B cell (primary cell): ENCODE data around the gene KLHL17. TPM values are rescaled to one million over a fixed set of nuclear protein-coding genes. Genes with fewer than 3 reads are reported as not detected.

ENCODE experiments used
- ATAC-seq: fragments of 200-7000 bp; cut with Tn5 transposase; one replicate; pipeline ENCODE4 v1.10.0; 2021; ENCODE audit warnings: low read depth, mild to moderate bottlenecking, moderate number of reproducible peaks, moderate library complexity
- CTCF ChIA-PET: fragments of 350-600 bp; sonication (Branson Sonifier 250); formaldehyde crosslinking; loops from one replicate; lab custom pipeline; 2021; ENCODE audit warnings: antibody characterized with exemption, inconsistent platforms; lab: Charles Lee
- POLR2A ChIA-PET: fragments of 350-600 bp; sonication (Branson Sonifier 250); formaldehyde crosslinking; loops from one replicate; lab custom pipeline; 2021; ENCODE audit warnings: antibody characterized with exemption; lab: Charles Lee
- DNase-seq: peaks from one replicate; pipeline ENCODE4 v3.0.0; 2013
- H2AFZ ChIP-seq: 2 replicates; pipeline ENCODE4 v1.6.1; 2012; ENCODE audit warnings: mild to moderate bottlenecking, low read depth, low read length; ENCODE audit not compliant: insufficient read depth, poor library complexity, severe bottlenecking
- H3K27ac ChIP-seq, 2 donors: 1 replicate in 1 of 2; 2 replicates in 1 of 2; pipeline ENCODE4 v1.5.1; 2012 to 2013; ENCODE audit warnings: low read length in 2 of 2, mild to moderate bottlenecking in 2 of 2, moderate library complexity in 1 of 2
- H3K27me3 ChIP-seq, 4 experiments: fragments of 200-600 bp in 1 of 4; sonication (generic) in 1 of 4; replicated peaks in 1 of 4; 1 replicate in 2 of 4; 2 replicates in 2 of 4; pipeline versions ENCODE4 v1.6.1 to v1.7.0; 2013 to 2016; ENCODE audit warnings: low read length in 3 of 4, mild to moderate bottlenecking in 2 of 4, mixed read lengths in 1 of 4, moderate library complexity in 1 of 4; ENCODE audit not compliant: insufficient read depth in 4 of 4, control insufficient read depth in 3 of 4; ENCODE audit errors: control extremely low read depth in 1 of 4
- H3K36me3 ChIP-seq, 2 experiments: replicated peaks in 1 of 2; 1 replicate in 1 of 2; 2 replicates in 1 of 2; pipeline versions ENCODE4 v1.6.1 to v1.7.1; 2013; ENCODE audit warnings: low read length in 1 of 2; ENCODE audit not compliant: insufficient read depth in 2 of 2, control insufficient read depth in 1 of 2; ENCODE audit errors: control extremely low read depth in 1 of 2, extremely low read depth in 1 of 2
- H3K4me1 ChIP-seq, 2 donors: fragments of 200-600 bp in 1 of 2; sonication (generic) in 1 of 2; 1 replicate in 1 of 2; 2 replicates in 1 of 2; pipeline versions ENCODE4 v1.5.1 to v1.6.1; 2013 to 2017; ENCODE audit warnings: low read length in 2 of 2; ENCODE audit not compliant: control insufficient read depth in 2 of 2, insufficient read depth in 2 of 2
- H3K4me2 ChIP-seq: replicated peaks from 2 replicates; pipeline ENCODE3; 2012; ENCODE audit warnings: mild to moderate bottlenecking, low read depth, low read length; ENCODE audit not compliant: poor library complexity, severe bottlenecking
- H3K4me3 ChIP-seq, 5 experiments: fragments of 200-600 bp in 1 of 5; sonication (generic) in 1 of 5; 1 replicate in 3 of 5; 2 replicates in 2 of 5; pipeline versions ENCODE4 v1.5.1 to v1.7.0; 2011 to 2016; ENCODE audit warnings: low read length in 4 of 5, mild to moderate bottlenecking in 4 of 5, low read depth in 2 of 5, control low read depth in 1 of 5, moderate library complexity in 1 of 5; ENCODE audit not compliant: insufficient read depth in 1 of 5; ENCODE audit errors: control extremely low read depth in 1 of 5, extremely low read depth in 1 of 5
- H3K79me2 ChIP-seq: fragments of 200-600 bp; sonication (generic); one replicate; pipeline ENCODE4 v1.6.0; 2016; ENCODE audit warnings: low read length; ENCODE audit not compliant: control insufficient read depth, insufficient read depth
- H3K9ac ChIP-seq: fragments of 200-600 bp; sonication (generic); 2 replicates; pipeline ENCODE4 v1.6.1; 2017; ENCODE audit warnings: mild to moderate bottlenecking, low read length, moderate library complexity
- H3K9me3 ChIP-seq, 3 donors: one replicate each; pipeline versions ENCODE4 v1.6.1 to v1.7.1; 2013; ENCODE audit warnings: low read length in 2 of 3; ENCODE audit not compliant: control insufficient read depth in 2 of 3, insufficient read depth in 1 of 3; ENCODE audit errors: control extremely low read depth in 1 of 3
- H4K20me1 ChIP-seq: 2 replicates; pipeline ENCODE4 v1.6.0; 2012; ENCODE audit warnings: mild to moderate bottlenecking, low read length; ENCODE audit not compliant: insufficient read depth, control insufficient read depth, poor library complexity, severe bottlenecking
- H3K27ac Mint-ChIP-seq: one replicate; pipeline ENCODE4 v1.8.0; 2021; ENCODE audit warnings: mixed read lengths
- H3K27me3 Mint-ChIP-seq: one replicate; pipeline ENCODE4 v1.8.0; 2021; ENCODE audit warnings: mixed read lengths
- H3K4me1 Mint-ChIP-seq: one replicate; pipeline ENCODE4 v1.8.0; 2021; ENCODE audit warnings: mixed read lengths
- H3K4me3 Mint-ChIP-seq: one replicate; pipeline ENCODE4 v1.8.0; 2021; ENCODE audit warnings: mixed read lengths
- H3K9me3 Mint-ChIP-seq: one replicate; pipeline ENCODE4 v1.8.0; 2022; ENCODE audit warnings: mixed read lengths; ENCODE audit not compliant: insufficient read depth
- CTCF ChIP-seq: fragments of 200-600 bp; IDR thresholded peaks from one replicate; pipeline ENCODE4 v1.8.0; 2022; ENCODE audit warnings: antibody characterized with exemption, mild to moderate bottlenecking
- EZH2 ChIP-seq: IDR thresholded peaks from 2 replicates; pipeline ENCODE4 v1.6.1; 2012; ENCODE audit warnings: borderline replicate concordance, low read depth, mild to moderate bottlenecking, moderate library complexity, low read length; ENCODE audit not compliant: insufficient read depth, poor library complexity, severe bottlenecking
- WGBS: methylation state at CpG from one replicate; pipeline ENCODE4 v1.1.5; 2013; ENCODE audit warnings: missing lambda C conversion rate; ENCODE audit not compliant: insufficient coverage; 5-methylcytosine and 5-hydroxymethylcytosine counted together
- intact Hi-C: fragments of 100-400 bp; cut with micrococcal nuclease; formaldehyde crosslinking; loops from one replicate; pipeline ENCODE4 v1.10.0; 2022
- polyA plus RNA-seq: library from polyadenylated mRNA; depleted of rRNA; stranded (reverse); fragments of >200 nt; gene quantifications from 2 replicates; pipeline ENCODE4 v1.2.3, GENCODE V29; 2012
- total RNA-seq, 2 donors: library from RNA; stranded (reverse); fragments of 120-200 nt in 1 of 2; gene quantifications; 1 replicate in 1 of 2; 2 replicates in 1 of 2; pipeline versions ENCODE4 v1.2.3 to v1.2.4, GENCODE V29; 2013 to 2022

The KLHL17 gene
- total and polyA plus RNA-seq, 2 donors (not counting 1 experiment from before 2014, with no cell fraction given), result 30.1 to 57.5 TPM

GRCh38 chr1:1013105-1013921 lies 52.9 kb downstream of the KLHL17 start, which contains the start of gene ISG15:
Gene ISG15, plus strand, starts transcription at chr1:1013497. Its CDS starts 77 bp downstream, at chr1:1013574.
- H3K27ac ChIP-seq, result peak within 1 kb of the TSS; percentile 88 to 93
- Mint-ChIP-seq H3K4me3 (peak within 1 kb of the TSS; percentile 95), H3K9me3 (no peaks in the 10 kb centered on the region), H3K27ac (peak within 1 kb of the TSS; percentile 98), H3K4me1 (peaks cover 27% of the 10 kb centered on the region), H3K27me3 (peaks cover 6% of the 10 kb centered on the region)
- peaks cover 20% of the 10 kb centered on the region for H3K79me2 ChIP-seq
- H3K9ac ChIP-seq, result peak within 1 kb of the TSS; percentile 79
- peak within 1 kb of the TSS; percentile 91 for H2AFZ ChIP-seq
- DNase-seq (peak; percentile 91), ATAC-seq (peak; percentile 96)
- 6% methylated on average over 27 of the region's 30 CpGs for WGBS
- TF ChIP-seq EZH2 (no peak), CTCF (no peak)
- peaks cover 0 to 8% (median 0%) of the 10 kb centered on the region in 3 donors for H3K9me3 ChIP-seq
- H3K4me1 ChIP-seq, result peaks cover 16 to 23% of the 10 kb centered on the region in 2 donors
- intact Hi-C loops, result loop anchor here (2.0 to 10.0 kb wide), 3 partner anchors 51 to 294 kb away; partner anchors contain the start of genes ACAP3, C1orf159 and PUSL1
- no peaks in the 10 kb centered on the region for H3K36me3 ChIP-seq
- no peaks in the 10 kb centered on the region for H3K27me3 ChIP-seq
- ChIA-PET CTCF (interaction anchor here (0.6 to 2.0 kb wide), 7 partner anchors 9 to 51 kb away, joined by 3 to 13 read pairs (median 4); no protein-coding TSS in a partner anchor), POLR2A (interaction anchor here (0.7 to 1.5 kb wide), 6 partner anchors 11 to 267 kb away, joined by 3 to 9 read pairs (median 4); partner anchors contain the start of genes HES4 and UBE2J2)
- H3K4me3 ChIP-seq, result peak within 1 kb of the TSS; percentile 68 to 94 (median 75)
- H3K4me2 ChIP-seq, result peak within 1 kb of the TSS; percentile 96
- H4K20me1 ChIP-seq, result no peaks in the 10 kb centered on the region
